MV-4-11 (cell line): Measurements from ENCODE around the gene UCN3.
"Not testable (repeated sequence)": the region's sequence is repeated elsewhere in the genome, so short reads cannot be mapped to it uniquely, and the experiment has no call there.

Experiments used
- DNase-seq: peaks from one replicate; lab custom pipeline; 2025; lab: John Stamatoyannopoulos, UW

Gene UCN3

GRCh38 chr10:5369362-5370158 is 4.8 kb downstream of the UCN3 start:
- DNase-seq, result no peak

GRCh38 chr10:5370493-5371352 is 6.0 kb downstream of the UCN3 start:
- no peak for DNase-seq

GRCh38 chr10:5373307-5373706 is 8.5 kb downstream of the UCN3 start:
- no peak for DNase-seq

- no peak for DNase-seq
These were observed 9.3 kb downstream of the UCN3 start for GRCh38 chr10:5373891-5374611.

GRCh38 chr10:5376450-5376849 is 11.7 kb downstream of the UCN3 start:
- DNase-seq, result no peak

- not testable (repeated sequence) for DNase-seq
These were observed 14.4 kb downstream of the UCN3 start for GRCh38 chr10:5379202-5379601.

- DNase-seq, result not testable (repeated sequence)
These were observed 15.6 kb downstream of the UCN3 start for GRCh38 chr10:5380395-5380794.

GRCh38 chr10:5381187-5381586 is 16.4 kb downstream of the UCN3 start:
- DNase-seq, result no peak

- no peak for DNase-seq
These were observed 20.5 kb downstream of the UCN3 start for GRCh38 chr10:5385224-5385623.

- no peak for DNase-seq
These were observed 22.4 kb downstream of the UCN3 start for GRCh38 chr10:5387169-5387568.

- DNase-seq, result no peak
These were observed 25.9 kb downstream of the UCN3 start for GRCh38 chr10:5390607-5391205.

- no peak for DNase-seq
These were observed 27.0 kb downstream of the UCN3 start for GRCh38 chr10:5391790-5392189.

GRCh38 chr10:5393529-5393928 is 28.8 kb downstream of the UCN3 start:
- no peak for DNase-seq

GRCh38 chr10:5395168-5395567 is 30.4 kb downstream of the UCN3 start:
- no peak for DNase-seq

- no peak for DNase-seq
These were observed 32.0 kb downstream of the UCN3 start for GRCh38 chr10:5396556-5397300.

GRCh38 chr10:5399332-5399731 is 34.6 kb downstream of the UCN3 start:
- DNase-seq, result no peak

GRCh38 chr10:5400468-5401240 is 35.9 kb downstream of the UCN3 start:
- DNase-seq, result no peak

- DNase-seq, result no peak
These were observed 38.0 kb downstream of the UCN3 start for GRCh38 chr10:5402798-5403197.

- DNase-seq, result no peak
These were observed 39.7 kb downstream of the UCN3 start, which contains the start of gene TUBAL3 for GRCh38 chr10:5404208-5405041. Gene TUBAL3, minus strand, starts transcription at chr10:5404828. Its CDS starts 36 bp downstream, at chr10:5404792.

- no peak for DNase-seq
These were observed 42.2 kb downstream of the UCN3 start for GRCh38 chr10:5406918-5407317.
